ENCODE measurements around the gene NPIPB8.
"Not testable (repeated sequence)": the region's sequence is repeated elsewhere in the genome, so short reads cannot be mapped to it uniquely, and the experiment has no call there.

The NPIPB8 gene

DNA sequence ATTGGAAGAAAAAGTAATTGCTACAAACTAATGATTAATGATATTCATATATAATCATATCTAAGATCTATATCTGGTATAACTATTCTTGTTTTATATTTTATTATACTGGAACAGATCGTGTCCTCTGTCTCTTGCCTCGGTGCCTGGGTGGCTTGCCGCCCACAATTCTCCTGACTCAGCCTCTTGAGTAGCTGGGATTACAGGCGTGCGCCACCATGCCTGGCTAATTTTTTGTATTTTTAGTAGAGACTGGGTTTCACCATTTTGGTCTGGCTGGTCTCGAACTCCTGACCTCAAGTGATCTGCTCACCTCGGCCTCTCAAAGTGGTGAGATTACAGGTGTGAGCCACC, 21.7 kb upstream of the NPIPB8 start:
- 83 to 87% methylated on average over 4 to 7 of the region's 7 CpGs for WGBS, 2 experiments (ENCODE audit: insufficient coverage in 2 of 2)
- not testable (repeated sequence) for H3K36me3 ChIP-seq (ENCODE audit: control insufficient read depth, insufficient read depth, low read length); H3K4me1 ChIP-seq (ENCODE audit: control insufficient read depth, insufficient read depth, low read length, poor library complexity, severe bottlenecking); H3K4me3 ChIP-seq (ENCODE audit: extremely low read depth, insufficient read depth, low read length, poor library complexity, severe bottlenecking); H3K27ac ChIP-seq (ENCODE audit: low read depth, low read length, severe bottlenecking); H3K9me3 ChIP-seq (ENCODE audit: control insufficient read depth, low read length)

DNA sequence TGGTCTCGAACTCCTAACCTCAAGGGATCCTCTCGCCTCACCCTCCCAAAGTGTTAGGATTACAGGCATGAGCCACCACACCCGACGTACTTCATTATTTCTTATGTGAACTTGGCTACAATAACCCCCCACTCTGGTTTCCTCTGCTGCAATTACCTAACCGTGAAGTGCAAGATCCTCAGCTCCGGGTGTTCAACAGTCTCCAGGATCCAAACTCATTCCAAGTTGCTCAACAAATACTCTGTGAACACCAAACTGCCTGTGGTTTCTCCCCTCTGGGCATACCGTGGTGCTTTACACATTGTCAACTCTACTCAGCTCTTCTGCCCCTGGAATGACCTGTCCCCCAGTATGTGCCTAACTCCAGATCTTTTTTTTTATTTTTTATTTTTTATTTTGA, 21.2 kb upstream of the NPIPB8 start:
- Histone ChIP-seq H3K27ac (ENCODE audit: low read depth, low read length, severe bottlenecking) (no peak overlapping the region), H3K4me3 (ENCODE audit: extremely low read depth, insufficient read depth, low read length, poor library complexity, severe bottlenecking) (no peak overlapping the region), H3K36me3 (ENCODE audit: control insufficient read depth, insufficient read depth, low read length) (no peaks in the 10 kb centered on the region), H3K4me1 (ENCODE audit: control insufficient read depth, insufficient read depth, low read length, poor library complexity, severe bottlenecking) (no peaks in the 10 kb centered on the region), H3K9me3 (ENCODE audit: control insufficient read depth, low read length) (no peaks in the 10 kb centered on the region)
- WGBS, 2 experiments (ENCODE audit: insufficient coverage in 2 of 2), result 86 to 91% methylated on average over 7 of the region's 7 CpGs

DNA sequence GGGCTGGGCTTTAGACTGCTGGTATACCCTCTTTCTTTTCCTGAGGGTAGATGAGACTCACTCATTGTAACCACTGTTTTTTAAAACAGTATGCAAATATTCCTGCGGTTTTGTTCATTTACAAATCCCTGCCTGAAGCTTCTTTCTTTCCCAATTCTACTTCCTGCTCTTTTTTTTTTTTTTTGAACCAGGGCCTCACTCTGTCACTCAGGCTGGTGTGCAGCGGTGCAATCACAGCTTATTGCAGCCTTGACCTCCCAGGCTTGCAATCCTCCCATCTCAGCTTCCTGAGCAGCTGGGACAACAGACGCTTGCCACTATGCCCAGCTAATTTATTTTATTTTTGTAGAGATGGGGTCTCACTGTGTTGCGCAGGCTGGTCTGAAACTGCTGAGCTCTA, 20.0 kb upstream of the NPIPB8 start:
- no peaks in the 10 kb centered on the region for H3K4me1 ChIP-seq (ENCODE audit: control insufficient read depth, insufficient read depth, low read length, poor library complexity, severe bottlenecking)
- H3K27ac ChIP-seq (ENCODE audit: low read depth, low read length, severe bottlenecking), result no peak overlapping the region
- no peaks in the 10 kb centered on the region for H3K9me3 ChIP-seq (ENCODE audit: control insufficient read depth, low read length)
- no peak overlapping the region for H3K4me3 ChIP-seq (ENCODE audit: extremely low read depth, insufficient read depth, low read length, poor library complexity, severe bottlenecking)
- WGBS, 2 experiments (ENCODE audit: insufficient coverage in 2 of 2), result 63 to 71% methylated on average over 1 to 3 of the region's 4 CpGs
- H3K36me3 ChIP-seq (ENCODE audit: control insufficient read depth, insufficient read depth, low read length), result no peaks in the 10 kb centered on the region

DNA sequence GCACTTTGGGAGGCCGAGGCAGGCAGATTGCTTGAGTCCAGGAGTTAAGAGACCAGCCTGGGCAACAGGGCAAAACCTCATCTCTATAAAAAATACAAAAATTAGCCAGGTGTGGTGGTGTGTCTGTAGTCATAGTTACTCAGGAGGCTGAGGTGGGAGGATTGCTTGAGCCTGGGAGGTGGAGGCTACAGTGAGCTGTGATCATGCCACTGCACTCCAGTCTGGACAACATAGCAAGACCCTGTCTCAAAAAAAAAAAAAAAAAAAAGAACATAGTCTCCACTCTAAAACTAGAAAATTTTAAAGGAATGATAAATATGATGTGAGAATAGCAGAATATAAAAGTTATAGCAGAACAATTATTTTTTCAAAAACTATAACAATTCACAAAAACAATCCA, 17.5 kb upstream of the NPIPB8 start:
- H3K36me3 ChIP-seq (ENCODE audit: control insufficient read depth, insufficient read depth, low read length); H3K27ac ChIP-seq (ENCODE audit: low read depth, low read length, severe bottlenecking); H3K4me1 ChIP-seq (ENCODE audit: control insufficient read depth, insufficient read depth, low read length, poor library complexity, severe bottlenecking); H3K4me3 ChIP-seq (ENCODE audit: extremely low read depth, insufficient read depth, low read length, poor library complexity, severe bottlenecking); H3K9me3 ChIP-seq (ENCODE audit: control insufficient read depth, low read length): not testable (repeated sequence)
- 100% methylated on average over 1 of the region's 1 CpG; no CpG with 5 or more reads in 1 of the 2 experiments for WGBS, 2 experiments (ENCODE audit: insufficient coverage in 2 of 2)

DNA sequence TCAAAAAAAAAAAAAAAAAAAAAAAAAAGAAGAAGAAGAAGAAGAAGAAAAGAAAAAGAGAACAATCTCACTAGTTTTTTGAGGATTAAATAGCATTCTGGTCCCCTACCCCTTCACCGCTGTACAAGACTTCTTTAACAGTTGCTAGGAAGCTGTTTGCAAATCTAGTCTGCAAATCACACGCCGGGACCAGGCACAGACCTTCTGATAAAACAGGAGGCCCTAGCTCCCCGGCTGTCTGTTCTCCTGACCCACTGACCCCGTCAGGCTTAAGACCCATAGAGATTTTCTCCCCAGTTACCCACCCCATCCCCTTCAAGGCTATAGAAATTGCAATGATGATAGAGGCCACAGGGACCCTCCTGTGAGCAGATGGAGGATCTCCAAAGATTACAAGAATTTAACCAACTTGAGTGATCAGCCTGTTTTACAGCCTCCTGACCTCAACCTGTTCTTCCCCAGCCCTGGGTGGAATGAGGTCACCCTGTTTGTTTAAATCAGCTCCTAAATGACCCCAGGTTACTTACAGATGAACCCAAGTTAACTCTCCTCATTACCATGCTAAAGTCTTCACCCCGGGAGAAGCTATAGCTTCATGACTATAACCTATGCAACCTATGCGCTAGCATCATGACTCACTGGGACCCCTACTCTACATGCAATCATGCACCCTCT, 16.2 kb upstream of the NPIPB8 start:
- H3K36me3 ChIP-seq (ENCODE audit: control insufficient read depth, insufficient read depth, low read length), result no peaks in the 10 kb centered on the region
- no peaks in the 10 kb centered on the region for H3K9me3 ChIP-seq (ENCODE audit: control insufficient read depth, low read length)
- no peaks in the 10 kb centered on the region for H3K4me1 ChIP-seq (ENCODE audit: control insufficient read depth, insufficient read depth, low read length, poor library complexity, severe bottlenecking)
- 73 to 76% methylated on average over 2 to 6 of the region's 7 CpGs for WGBS, 2 experiments (ENCODE audit: insufficient coverage in 2 of 2)
- H3K4me3 ChIP-seq (ENCODE audit: extremely low read depth, insufficient read depth, low read length, poor library complexity, severe bottlenecking), result no peak overlapping the region
- H3K27ac ChIP-seq (ENCODE audit: low read depth, low read length, severe bottlenecking), result no peak overlapping the region

DNA sequence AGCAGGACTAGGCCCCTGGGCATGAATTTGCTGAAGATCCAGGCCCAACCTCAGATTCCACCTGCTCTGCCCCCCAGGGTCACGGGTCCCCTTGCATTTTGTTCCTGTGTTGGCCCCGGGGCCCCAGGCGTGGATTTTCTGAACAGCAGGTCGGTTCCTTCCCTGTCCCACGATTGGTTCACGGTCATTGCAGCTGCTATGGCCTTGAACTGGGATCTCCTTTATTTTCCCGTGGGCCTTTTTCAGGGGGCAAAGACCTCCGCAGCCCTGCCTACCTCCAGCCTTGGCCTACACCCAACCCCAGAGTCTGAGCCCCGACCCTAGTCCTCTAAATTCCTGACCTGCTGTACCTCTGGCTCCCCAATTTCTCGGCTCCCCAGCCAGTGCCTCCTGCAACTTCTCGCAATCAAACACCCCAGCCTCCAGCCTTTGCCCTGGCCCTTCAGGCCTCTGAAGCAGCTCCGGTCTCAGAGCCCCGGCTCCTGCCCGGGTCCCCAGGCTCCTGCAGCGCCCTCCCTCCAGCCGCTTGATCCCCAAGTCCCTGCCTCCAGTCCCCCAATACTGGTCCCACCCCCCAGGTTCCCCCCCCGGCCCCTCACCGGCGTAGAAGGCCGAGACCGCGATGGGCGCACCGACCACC, 15.2 kb upstream of the NPIPB8 start:
- not testable (repeated sequence) for H3K27ac ChIP-seq (ENCODE audit: low read depth, low read length, severe bottlenecking); H3K9me3 ChIP-seq (ENCODE audit: control insufficient read depth, low read length); H3K36me3 ChIP-seq (ENCODE audit: control insufficient read depth, insufficient read depth, low read length); H3K4me1 ChIP-seq (ENCODE audit: control insufficient read depth, insufficient read depth, low read length, poor library complexity, severe bottlenecking); H3K4me3 ChIP-seq (ENCODE audit: extremely low read depth, insufficient read depth, low read length, poor library complexity, severe bottlenecking)
- WGBS, 2 experiments (ENCODE audit: insufficient coverage in 2 of 2), result 87 to 96% methylated on average over 8 to 22 of the region's 24 CpGs

DNA sequence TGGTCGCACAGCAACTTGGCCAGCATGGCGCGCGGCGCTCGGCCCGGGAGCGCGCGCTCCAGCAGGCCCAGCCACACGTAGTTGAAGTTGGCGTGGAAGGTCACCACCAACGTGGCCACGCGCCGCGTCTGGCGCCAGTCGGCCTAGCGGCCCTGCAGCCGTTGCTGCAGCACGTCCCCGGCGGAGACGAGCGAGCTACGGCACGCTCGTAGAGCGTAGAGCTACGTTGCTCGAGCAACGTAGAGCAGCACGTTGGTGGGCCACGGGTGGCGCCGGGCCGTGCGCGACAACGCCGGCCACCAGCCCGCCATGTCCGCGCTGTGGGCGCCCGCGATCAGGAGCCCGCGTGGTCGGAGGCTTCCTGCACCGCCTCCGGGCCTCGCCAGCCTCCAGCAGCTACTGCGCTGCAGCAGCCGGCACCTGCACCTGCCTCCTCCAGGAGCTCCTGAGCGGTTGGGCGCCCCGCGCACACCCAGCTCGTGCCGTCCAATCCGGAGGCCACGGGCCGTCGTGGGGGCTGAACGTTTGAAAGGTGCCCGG, 14.6 kb upstream of the NPIPB8 start:
- Histone ChIP-seq H3K4me3 (ENCODE audit: extremely low read depth, insufficient read depth, low read length, poor library complexity, severe bottlenecking) (no peak overlapping the region), H3K9me3 (ENCODE audit: control insufficient read depth, low read length) (no peaks in the 10 kb centered on the region), H3K4me1 (ENCODE audit: control insufficient read depth, insufficient read depth, low read length, poor library complexity, severe bottlenecking) (no peaks in the 10 kb centered on the region), H3K36me3 (ENCODE audit: control insufficient read depth, insufficient read depth, low read length) (no peaks in the 10 kb centered on the region), H3K27ac (ENCODE audit: low read depth, low read length, severe bottlenecking) (no peak overlapping the region)
- 97% methylated on average over 59 to 60 of the region's 68 CpGs for WGBS, 2 experiments (ENCODE audit: insufficient coverage in 2 of 2)

DNA sequence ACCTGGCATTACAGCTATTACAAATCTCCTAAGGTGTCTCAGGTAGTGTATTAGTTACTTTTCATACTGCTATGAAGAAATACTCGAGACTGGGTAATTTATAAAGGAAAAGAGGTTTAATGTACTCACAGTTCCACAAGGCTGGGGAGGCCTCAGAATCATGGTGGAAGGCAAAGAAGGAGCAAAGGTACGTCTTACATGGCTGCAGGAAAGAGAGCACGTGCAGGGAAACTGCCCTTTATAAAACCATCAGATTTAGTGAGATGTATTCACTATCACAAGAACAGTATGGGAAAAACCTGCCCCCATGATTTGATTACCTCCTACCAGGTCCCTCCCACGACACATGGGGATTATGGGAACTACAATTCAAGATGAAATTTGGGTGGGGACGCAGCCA, 7.0 kb upstream of the NPIPB8 start:
- not testable (repeated sequence) for H3K27ac ChIP-seq (ENCODE audit: low read depth, low read length, severe bottlenecking); H3K9me3 ChIP-seq (ENCODE audit: control insufficient read depth, low read length); H3K4me1 ChIP-seq (ENCODE audit: control insufficient read depth, insufficient read depth, low read length, poor library complexity, severe bottlenecking); H3K36me3 ChIP-seq (ENCODE audit: control insufficient read depth, insufficient read depth, low read length); H3K4me3 ChIP-seq (ENCODE audit: extremely low read depth, insufficient read depth, low read length, poor library complexity, severe bottlenecking)
- 80 to 88% methylated on average over 1 to 3 of the region's 5 CpGs for WGBS, 2 experiments (ENCODE audit: insufficient coverage in 2 of 2)

DNA sequence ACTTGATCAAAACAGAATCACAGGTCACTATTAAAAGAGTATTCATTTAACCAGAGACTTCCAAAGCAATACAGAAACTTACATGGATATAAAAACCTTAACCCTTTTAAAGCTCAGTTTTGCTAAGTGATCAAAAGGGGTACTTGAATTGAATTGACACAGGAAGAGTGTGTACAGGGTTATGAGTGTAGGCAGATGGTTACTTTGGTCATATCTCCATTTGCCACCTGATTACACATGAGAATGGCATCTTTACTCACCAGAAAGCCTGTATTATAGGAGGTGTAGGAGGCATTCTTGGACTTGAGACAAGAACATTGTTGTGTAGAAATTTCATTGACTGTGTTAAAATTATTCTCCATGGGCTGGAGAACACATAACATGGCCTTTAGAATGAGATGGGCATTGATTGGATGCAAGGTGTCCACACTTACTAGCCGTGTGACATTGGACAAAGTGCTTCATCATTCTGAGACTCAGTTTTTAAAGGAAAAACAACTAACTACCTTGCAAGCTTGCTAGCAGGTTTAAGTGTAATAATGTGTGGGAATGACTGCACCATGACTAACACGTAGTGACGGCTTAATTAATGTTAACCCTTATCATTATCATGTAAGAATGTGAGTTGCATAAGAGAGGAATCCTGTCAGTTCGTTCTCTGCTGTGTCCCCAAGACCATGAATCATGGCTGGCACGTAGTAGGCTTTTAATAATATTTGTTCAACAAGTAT, 1.6 kb upstream of the NPIPB8 start:
- WGBS, 2 experiments (ENCODE audit: insufficient coverage in 2 of 2), result 100% methylated on average over 1 of the region's 5 CpGs; no CpG with 5 or more reads in 1 of the 2 experiments
- H3K27ac ChIP-seq (ENCODE audit: low read depth, low read length, severe bottlenecking); H3K36me3 ChIP-seq (ENCODE audit: control insufficient read depth, insufficient read depth, low read length); H3K4me3 ChIP-seq (ENCODE audit: extremely low read depth, insufficient read depth, low read length, poor library complexity, severe bottlenecking); H3K4me1 ChIP-seq (ENCODE audit: control insufficient read depth, insufficient read depth, low read length, poor library complexity, severe bottlenecking); H3K9me3 ChIP-seq (ENCODE audit: control insufficient read depth, low read length): not testable (repeated sequence)

DNA sequence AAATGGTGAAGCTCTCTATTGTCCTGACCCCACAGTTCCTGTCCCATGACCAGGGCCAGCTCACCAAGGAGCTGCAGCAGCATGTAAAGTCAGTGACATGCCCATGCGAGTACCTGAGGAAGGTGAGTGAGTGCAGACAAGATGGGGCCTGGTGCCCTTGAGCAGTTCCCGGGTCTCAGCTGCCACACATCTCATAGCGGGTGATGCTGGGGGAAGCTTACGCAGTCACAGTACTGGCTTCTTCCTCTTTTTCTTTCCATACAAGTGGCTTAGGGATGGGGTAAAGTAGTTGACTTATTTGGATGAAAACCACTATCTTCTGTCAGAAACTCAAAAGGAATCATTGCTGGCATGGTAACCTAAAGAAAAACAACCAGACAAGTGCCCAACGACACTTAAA, 494 bp downstream of the NPIPB8 start:
- not testable (repeated sequence) for H3K4me3 ChIP-seq (ENCODE audit: extremely low read depth, insufficient read depth, low read length, poor library complexity, severe bottlenecking); H3K9me3 ChIP-seq (ENCODE audit: control insufficient read depth, low read length); H3K4me1 ChIP-seq (ENCODE audit: control insufficient read depth, insufficient read depth, low read length, poor library complexity, severe bottlenecking); H3K36me3 ChIP-seq (ENCODE audit: control insufficient read depth, insufficient read depth, low read length); H3K27ac ChIP-seq (ENCODE audit: low read depth, low read length, severe bottlenecking)
- WGBS, 2 experiments (ENCODE audit: insufficient coverage in 2 of 2), result no CpG with 5 or more reads among the region's 5 CpGs

DNA sequence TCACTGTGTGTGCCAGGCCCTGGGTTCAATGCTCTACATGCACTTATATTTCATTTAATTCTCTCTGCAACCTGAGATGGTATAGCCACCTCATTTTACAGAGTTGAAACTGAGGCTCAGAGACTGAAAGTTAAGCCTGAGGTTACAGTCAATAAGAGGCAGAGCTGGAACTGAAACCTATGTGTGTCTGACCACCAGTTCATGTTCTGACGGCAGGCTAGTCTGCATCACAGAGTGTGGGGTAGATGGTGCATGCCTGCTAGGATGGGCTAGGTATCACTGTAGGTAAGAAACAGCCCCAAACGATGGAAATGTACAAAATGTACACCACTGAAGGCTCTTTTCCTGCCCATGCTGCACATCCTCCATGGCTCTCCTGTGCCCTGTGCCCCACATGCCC, 2.1 kb downstream of the NPIPB8 start:
- H3K9me3 ChIP-seq (ENCODE audit: control insufficient read depth, low read length); H3K36me3 ChIP-seq (ENCODE audit: control insufficient read depth, insufficient read depth, low read length); H3K4me1 ChIP-seq (ENCODE audit: control insufficient read depth, insufficient read depth, low read length, poor library complexity, severe bottlenecking); H3K27ac ChIP-seq (ENCODE audit: low read depth, low read length, severe bottlenecking); H3K4me3 ChIP-seq (ENCODE audit: extremely low read depth, insufficient read depth, low read length, poor library complexity, severe bottlenecking): not testable (repeated sequence)
- WGBS, 2 experiments (ENCODE audit: insufficient coverage in 2 of 2), result no CpG with 5 or more reads among the region's 2 CpGs

Measured in mesodermal cell (in vitro differentiated cells).